ENCODE data around the gene SYNE4. TPM values are rescaled to one million over a fixed set of nuclear protein-coding genes. Genes with fewer than 3 reads are reported as not detected.

The SYNE4 gene
- total and polyA plus RNA-seq, 9 of the 15 experiments (the other 6 are each of a cell fraction or from before 2014, with no cell fraction given): 0.03 to 0.65 (median 0.29) TPM

GRCh38 chr19:35978832-35979365 lies 29.7 kb downstream of the SYNE4 start (continued):
- no peak for TF ChIP-seq ZNF318 (IDR thresholded peaks at IDR 0.05; ENCODE audit: borderline replicate concordance in 1 of 2, low read depth in 1 of 2)
- no peak for TF ChIP-seq TFAM (CRISPR knock-in tag; conservative IDR thresholded peaks at IDR 0.05)
- TF ChIP-seq NFE2 (IDR thresholded peaks at IDR 0.05; ENCODE audit: low read depth): no peak
- TF ChIP-seq CBX3 (IDR thresholded peaks at IDR 0.05; ENCODE audit: borderline replicate concordance in 1 of 2, low read length in 2 of 2): no peak
- TF ChIP-seq ZNF830 (CRISPR knock-in tag; IDR thresholded peaks at IDR 0.05): no peak
- TF ChIP-seq ASH1L (IDR thresholded peaks at IDR 0.05; ENCODE audit: borderline replicate concordance, low read depth, partially characterized antibody): no peak
- TF ChIP-seq, protein P1, sequence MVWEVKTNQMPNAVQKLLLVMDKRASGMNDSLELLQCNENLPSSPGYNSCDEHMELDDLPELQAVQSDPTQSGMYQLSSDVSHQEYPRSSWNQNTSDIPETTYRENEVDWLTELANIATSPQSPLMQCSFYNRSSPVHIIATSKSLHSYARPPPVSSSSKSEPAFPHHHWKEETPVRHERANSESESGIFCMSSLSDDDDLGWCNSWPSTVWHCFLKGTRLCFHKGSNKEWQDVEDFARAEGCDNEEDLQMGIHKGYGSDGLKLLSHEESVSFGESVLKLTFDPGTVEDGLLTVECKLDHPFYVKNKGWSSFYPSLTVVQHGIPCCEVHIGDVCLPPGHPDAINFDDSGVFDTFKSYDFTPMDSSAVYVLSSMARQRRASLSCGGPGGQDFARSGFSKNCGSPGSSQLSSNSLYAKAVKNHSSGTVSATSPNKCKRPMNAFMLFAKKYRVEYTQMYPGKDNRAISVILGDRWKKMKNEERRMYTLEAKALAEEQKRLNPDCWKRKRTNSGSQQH (CRISPR knock-in tag; IDR thresholded peaks at IDR 0.05): no peak
- TF ChIP-seq ZNF780A (CRISPR knock-in tag; IDR thresholded peaks at IDR 0.05): no peak

All from K562 (cell line).